Type B pancreatic cell (in vitro differentiated cells): ENCODE measurements around the gene EPHB1. TPM values are rescaled to one million over a fixed set of nuclear protein-coding genes. Genes with fewer than 3 reads are reported as not detected.

Source experiments
- DNase-seq: peaks from one replicate; pipeline ENCODE4 v3.0.0; 2021; ENCODE audit warnings: mixed read lengths; ENCODE audit not compliant: unreplicated experiment; ENCODE audit errors: extremely low spot score
- H3K27ac Mint-ChIP-seq: 2 replicates; pipeline ENCODE4 v1.8.0; 2021; ENCODE audit warnings: mild to moderate bottlenecking, mixed read lengths
- H3K27me3 Mint-ChIP-seq: 2 replicates; pipeline ENCODE4 v1.8.0; 2021; ENCODE audit warnings: mixed read lengths
- H3K36me3 Mint-ChIP-seq: 2 replicates; pipeline ENCODE4 v1.8.0; 2021; ENCODE audit warnings: mixed read lengths
- H3K4me1 Mint-ChIP-seq: one replicate; pipeline ENCODE4 v1.8.0; 2021; ENCODE audit warnings: mixed read lengths; ENCODE audit not compliant: unreplicated experiment
- H3K4me3 Mint-ChIP-seq: 2 replicates; pipeline ENCODE4 v1.8.0; 2021; ENCODE audit warnings: mild to moderate bottlenecking, mixed read lengths
- H3K9me3 Mint-ChIP-seq: 2 replicates; pipeline ENCODE4 v1.8.0; 2021; ENCODE audit warnings: mixed read lengths
- CTCF ChIP-seq: fragments of 200-600 bp; sonication (generic); conservative IDR thresholded peaks from 2 replicates; pipeline ENCODE4 v1.5.0; 2021; ENCODE audit warnings: antibody characterized with exemption, mild to moderate bottlenecking
- total RNA-seq: library from RNA; stranded (reverse); gene quantifications from 2 replicates; pipeline ENCODE4 v1.2.1, GENCODE V29; 2021; ENCODE audit warnings: low replicate concordance

The EPHB1 gene
- total RNA-seq, 1 donor from 2014 or later = 9.1 TPM

- no peak overlapping the region for H3K4me3 Mint-ChIP-seq
- DNase-seq = no peak
- TF ChIP-seq CTCF = no peak
- peaks cover under 1% of the 10 kb centered on the region for H3K9me3 Mint-ChIP-seq
- H3K27ac Mint-ChIP-seq = no peak overlapping the region
- peaks cover 45% of the 10 kb centered on the region for H3K27me3 Mint-ChIP-seq
- no peaks in the 10 kb centered on the region for H3K36me3 Mint-ChIP-seq
- H3K4me1 Mint-ChIP-seq = peaks cover 5% of the 10 kb centered on the region
Measured at GRCh38 chr3:134974624-134975023, 179.6 kb downstream of the EPHB1 start.

GRCh38 chr3:134976948-134977347 is 181.9 kb downstream of the EPHB1 start:
- H3K4me3 Mint-ChIP-seq = no peak overlapping the region
- H3K27me3 Mint-ChIP-seq = peaks cover 34% of the 10 kb centered on the region
- H3K4me1 Mint-ChIP-seq = no peaks in the 10 kb centered on the region

GRCh38 chr3:134978658-134979057 is 183.6 kb downstream of the EPHB1 start:
- no peak for TF ChIP-seq CTCF
- no peaks in the 10 kb centered on the region for H3K4me1 Mint-ChIP-seq
- no peak overlapping the region for H3K4me3 Mint-ChIP-seq
- no peaks in the 10 kb centered on the region for H3K36me3 Mint-ChIP-seq
- peaks cover 6% of the 10 kb centered on the region for H3K9me3 Mint-ChIP-seq
- peaks cover 40% of the 10 kb centered on the region for H3K27me3 Mint-ChIP-seq
- no peak overlapping the region for H3K27ac Mint-ChIP-seq
- DNase-seq = no peak

More at GRCh38 chr3:134976948-134977347, 181.9 kb downstream of the EPHB1 start:
- Mint-ChIP-seq H3K9me3 (peaks cover 6% of the 10 kb centered on the region), H3K27ac (no peak overlapping the region), H3K36me3 (no peaks in the 10 kb centered on the region)
- TF ChIP-seq CTCF = no peak
- DNase-seq = no peak

- Mint-ChIP-seq H3K27me3 (peaks cover 12% of the 10 kb centered on the region), H3K27ac (no peak overlapping the region), H3K4me3 (no peak overlapping the region), H3K9me3 (no peaks in the 10 kb centered on the region), H3K4me1 (peaks cover 3% of the 10 kb centered on the region), H3K36me3 (no peaks in the 10 kb centered on the region)
- DNase-seq = no peak
- TF ChIP-seq CTCF = no peak
Measured at GRCh38 chr3:134985864-134986715, 191.0 kb downstream of the EPHB1 start.

- no peak for DNase-seq
- H3K27ac Mint-ChIP-seq = no peak overlapping the region
- H3K27me3 Mint-ChIP-seq = peaks cover 6% of the 10 kb centered on the region
- TF ChIP-seq CTCF = no peak
- no peaks in the 10 kb centered on the region for H3K36me3 Mint-ChIP-seq
- H3K9me3 Mint-ChIP-seq = no peaks in the 10 kb centered on the region
- no peak overlapping the region for H3K4me3 Mint-ChIP-seq
- H3K4me1 Mint-ChIP-seq = peaks cover 12% of the 10 kb centered on the region
Measured at GRCh38 chr3:134988666-134989065, 193.6 kb downstream of the EPHB1 start.
